Measurements from ENCODE around the gene MFN2. TPM values are rescaled to one million over a fixed set of nuclear protein-coding genes. Genes with fewer than 3 reads are reported as not detected.

The MFN2 gene
- polyA plus RNA-seq, 1 of the 3 experiments (the other 2 are of a cell fraction): 43.2 TPM

DNA sequence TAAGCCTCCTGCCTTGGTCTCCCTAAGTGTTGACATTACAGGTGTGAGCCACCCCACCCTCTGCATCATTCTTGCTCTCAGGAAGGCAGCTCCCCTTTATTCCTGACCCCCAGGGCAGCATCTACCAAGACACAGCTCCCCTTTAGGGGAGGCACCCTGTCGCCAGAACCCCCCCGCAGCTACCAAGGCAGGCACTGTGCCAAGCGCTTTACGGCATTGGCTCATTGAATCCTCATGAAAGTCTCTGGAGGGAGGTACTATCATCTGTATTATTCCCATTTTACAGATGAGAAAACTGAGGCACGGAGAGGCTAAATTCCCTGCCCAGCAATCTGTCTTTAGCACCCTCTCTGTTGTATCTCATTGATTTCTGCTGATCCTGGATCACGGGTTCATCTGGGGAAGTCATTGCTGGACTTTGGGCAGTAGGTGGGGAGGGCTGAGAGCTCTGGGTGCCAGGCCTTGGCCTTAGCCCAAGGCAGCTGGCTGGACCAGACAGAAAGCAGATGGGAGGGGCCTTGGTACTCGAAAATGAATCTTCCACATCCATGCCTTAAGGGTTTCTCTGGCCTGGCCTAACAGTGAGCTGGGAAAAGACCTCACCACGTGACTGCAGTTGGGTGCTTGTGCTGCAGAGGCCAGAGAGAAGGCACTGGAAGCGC, 39.9 kb upstream of the MFN2 start:
- POLR2A ChIA-PET: interaction anchor here (0.6 to 3.9 kb wide), 8 partner anchors 11 to 40 kb away, joined by 3 to 49 read pairs (median 4); partner anchors contain the start of genes KIAA2013 and MFN2
- Histone ChIP-seq H3K27ac (ENCODE audit: low read depth in 2 of 2, low read length in 1 of 2) (peak overlapping the region in 1 of 2 experiments; percentile 90; a peak in 2 of 4 replicates), H3F3A (replicated peaks; ENCODE audit: insufficient read depth) (no peaks in the 10 kb centered on the region), H3K4me2 (no peak overlapping the region), H3K36me3 (replicated peaks in 1 of 2; ENCODE audit: control insufficient read depth in 1 of 2, insufficient read depth in 2 of 2, low read length in 1 of 2) (peaks cover 5 to 7% of the 10 kb centered on the region in 2 experiments), H4K20me1 (ENCODE audit: insufficient read depth) (0 out of 2 replicates have a peak, but pooled peaks cover 4% of the 10 kb centered on the region), H3K9me3 (no peaks in the 10 kb centered on the region), H3K4me1 (ENCODE audit: control insufficient read depth in 1 of 2, insufficient read depth in 2 of 2, low read depth in 1 of 2, low read length in 1 of 2) (peaks cover 12 to 63% of the 10 kb centered on the region in 2 experiments; a peak in 3 of 4 replicates), H2AFZ (ENCODE audit: low read depth) (no peak overlapping the region), H3K79me2 (ENCODE audit: insufficient read depth) (peaks cover 66% of the 10 kb centered on the region), H3K9me2 (no peaks in the 10 kb centered on the region), H3K27me3 (ENCODE audit: insufficient read depth) (no peaks in the 10 kb centered on the region), H3K4me3 (ENCODE audit: low read depth in 2 of 2, low read length in 1 of 2) (no peak overlapping the region), H3K9ac (no peak overlapping the region)
- TF ChIP-seq, protein P1, sequence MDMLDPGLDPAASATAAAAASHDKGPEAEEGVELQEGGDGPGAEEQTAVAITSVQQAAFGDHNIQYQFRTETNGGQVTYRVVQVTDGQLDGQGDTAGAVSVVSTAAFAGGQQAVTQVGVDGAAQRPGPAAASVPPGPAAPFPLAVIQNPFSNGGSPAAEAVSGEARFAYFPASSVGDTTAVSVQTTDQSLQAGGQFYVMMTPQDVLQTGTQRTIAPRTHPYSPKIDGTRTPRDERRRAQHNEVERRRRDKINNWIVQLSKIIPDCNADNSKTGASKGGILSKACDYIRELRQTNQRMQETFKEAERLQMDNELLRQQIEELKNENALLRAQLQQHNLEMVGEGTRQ (IDR thresholded peaks at IDR 0.05; ENCODE audit: borderline replicate concordance, low read depth, low read length): peak; percentile 65; the same call in 1 of the 2 replicates
- TF ChIP-seq, protein P2, sequence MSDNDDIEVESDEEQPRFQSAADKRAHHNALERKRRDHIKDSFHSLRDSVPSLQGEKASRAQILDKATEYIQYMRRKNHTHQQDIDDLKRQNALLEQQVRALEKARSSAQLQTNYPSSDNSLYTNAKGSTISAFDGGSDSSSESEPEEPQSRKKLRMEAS (IDR thresholded peaks at IDR 0.05; ENCODE audit: low read depth): 0 out of 2 replicates have a peak, but pooled peaks have one; percentile 31
- TF ChIP-seq GATA2 (CRISPR knock-in tag; IDR thresholded peaks at IDR 0.05) (peak; percentile 44), RAD21 (IDR thresholded peaks at IDR 0.05; ENCODE audit: low read length) (peak; percentile 30), MXI1 (IDR thresholded peaks at IDR 0.05; ENCODE audit: low read depth, low read length) (peak; percentile 90; the same call in 1 of the 2 replicates), TCF12 (IDR thresholded peaks at IDR 0.05) (peak; percentile 21; the same call in 1 of the 2 replicates), FOSL2 (IDR thresholded peaks at IDR 0.05; ENCODE audit: borderline replicate concordance, low read depth) (no peak), EP300 (IDR thresholded peaks at IDR 0.05; ENCODE audit: borderline replicate concordance in 1 of 2, low read depth in 1 of 2, low read length in 1 of 2) (peak in 1 of 2 experiments; percentile 90; a peak in 2 of 4 replicates), TEAD4 (IDR thresholded peaks at IDR 0.05; ENCODE audit: borderline replicate concordance, insufficient read depth) (no peak), CHD2 (IDR thresholded peaks at IDR 0.05; ENCODE audit: low read length, partially characterized antibody) (peak; percentile 83), RXRA (IDR thresholded peaks at IDR 0.05; ENCODE audit: borderline replicate concordance, low read depth) (no peak), FOXJ3 (CRISPR knock-in tag; IDR thresholded peaks at IDR 0.05) (peak; percentile 80; the same call in 1 of the 2 replicates), RCOR1 (IDR thresholded peaks at IDR 0.05; ENCODE audit: low read length) (peak; percentile 94), SIN3A (IDR thresholded peaks at IDR 0.05; ENCODE audit: borderline replicate concordance, low read depth, low read length) (no peak), NFIC (IDR thresholded peaks at IDR 0.05; ENCODE audit: borderline replicate concordance) (peak; percentile 27; the same call in 1 of the 2 replicates)
- TF ChIP-seq, protein P3, sequence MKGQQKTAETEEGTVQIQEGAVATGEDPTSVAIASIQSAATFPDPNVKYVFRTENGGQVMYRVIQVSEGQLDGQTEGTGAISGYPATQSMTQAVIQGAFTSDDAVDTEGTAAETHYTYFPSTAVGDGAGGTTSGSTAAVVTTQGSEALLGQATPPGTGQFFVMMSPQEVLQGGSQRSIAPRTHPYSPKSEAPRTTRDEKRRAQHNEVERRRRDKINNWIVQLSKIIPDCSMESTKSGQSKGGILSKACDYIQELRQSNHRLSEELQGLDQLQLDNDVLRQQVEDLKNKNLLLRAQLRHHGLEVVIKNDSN (IDR thresholded peaks at IDR 0.05; ENCODE audit: borderline replicate concordance, low read depth): peak; percentile 69; the same call in 1 of the 2 replicates
- peak; percentile 90 for DNase-seq
- CTCF ChIA-PET: interaction anchor here (0.7 to 2.0 kb wide), 4 partner anchors 10 to 102 kb away, joined by 3 to 4 read pairs (median 4); no protein-coding TSS in a partner anchor
- WGBS (ENCODE audit: low lambda C conversion rate): 54% methylated on average over 5 of the region's 9 CpGs

All from SK-N-SH (cell line).